Endothelial cell of umbilical vein (primary cell): Measurements from ENCODE around the gene CLEC11A.

Source experiments
- EZH2 ChIP-seq: IDR thresholded peaks from 2 replicates; pipeline ENCODE4 v1.6.1; 2012; ENCODE audit warnings: borderline replicate concordance, low read depth, mild to moderate bottlenecking, moderate library complexity, low read length, inconsistent platforms; ENCODE audit not compliant: severe bottlenecking
- TF ChIP-seq, protein P1 (sequence below), 2 donors: IDR thresholded peaks; 1 replicate in 1 of 2; 2 replicates in 1 of 2; pipeline ENCODE4 v1.5.1; 2011; ENCODE audit warnings: low read length in 2 of 2, mild to moderate bottlenecking in 2 of 2, moderate library complexity in 2 of 2, control low read depth in 1 of 2, inconsistent platforms in 1 of 2, low read depth in 1 of 2; ENCODE audit not compliant: insufficient read depth in 1 of 2; ENCODE audit errors: extremely low read depth in 1 of 2

DNA sequence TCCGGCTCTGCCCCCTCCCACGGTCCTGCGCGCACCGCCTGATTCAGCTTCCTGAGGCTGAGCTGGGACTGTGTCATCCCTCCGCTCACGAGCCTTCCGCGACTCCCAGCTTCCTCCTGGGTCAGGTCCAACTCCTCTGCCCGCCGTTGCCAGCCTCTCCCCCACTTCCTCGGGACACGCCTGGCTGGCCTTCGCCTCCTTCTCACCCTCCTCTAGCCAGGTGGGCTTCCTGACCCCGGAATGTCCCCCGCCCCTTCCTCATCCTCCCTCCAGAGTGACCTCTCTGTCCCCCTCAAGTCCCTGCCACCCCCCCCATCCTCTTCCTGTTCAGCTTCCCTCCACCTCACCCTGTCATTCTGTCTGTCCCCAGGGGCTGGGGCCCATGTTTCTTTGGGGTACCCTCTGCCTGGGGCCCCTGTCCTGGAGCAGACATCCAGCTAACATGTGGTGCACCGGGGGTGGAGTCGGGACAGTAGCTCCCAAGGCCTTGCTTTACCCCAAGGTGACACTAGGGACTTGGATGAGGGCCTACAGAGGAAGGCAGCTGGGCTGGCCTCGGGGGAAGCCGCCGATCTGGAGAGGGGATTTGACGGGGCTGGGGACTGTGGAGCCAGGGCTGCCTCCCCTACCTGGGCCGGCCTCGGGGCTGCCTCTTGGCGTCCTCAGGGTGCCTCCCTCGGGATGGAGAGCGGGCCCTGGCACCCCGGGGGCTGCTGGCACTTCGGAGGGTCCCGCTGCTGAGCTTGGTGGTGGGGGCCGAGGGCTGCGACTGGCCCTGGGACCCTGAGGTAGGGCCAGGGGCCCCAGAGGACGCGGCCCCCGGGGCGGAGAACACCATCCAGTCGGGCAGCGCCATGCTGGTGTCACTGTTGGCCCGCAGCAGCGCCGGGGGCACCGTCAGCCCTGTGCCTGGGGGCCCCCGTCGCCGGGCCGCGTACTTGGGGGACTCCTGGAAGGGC lies 20.0 kb upstream of the CLEC11A start:
- TF ChIP-seq, protein P1, sequence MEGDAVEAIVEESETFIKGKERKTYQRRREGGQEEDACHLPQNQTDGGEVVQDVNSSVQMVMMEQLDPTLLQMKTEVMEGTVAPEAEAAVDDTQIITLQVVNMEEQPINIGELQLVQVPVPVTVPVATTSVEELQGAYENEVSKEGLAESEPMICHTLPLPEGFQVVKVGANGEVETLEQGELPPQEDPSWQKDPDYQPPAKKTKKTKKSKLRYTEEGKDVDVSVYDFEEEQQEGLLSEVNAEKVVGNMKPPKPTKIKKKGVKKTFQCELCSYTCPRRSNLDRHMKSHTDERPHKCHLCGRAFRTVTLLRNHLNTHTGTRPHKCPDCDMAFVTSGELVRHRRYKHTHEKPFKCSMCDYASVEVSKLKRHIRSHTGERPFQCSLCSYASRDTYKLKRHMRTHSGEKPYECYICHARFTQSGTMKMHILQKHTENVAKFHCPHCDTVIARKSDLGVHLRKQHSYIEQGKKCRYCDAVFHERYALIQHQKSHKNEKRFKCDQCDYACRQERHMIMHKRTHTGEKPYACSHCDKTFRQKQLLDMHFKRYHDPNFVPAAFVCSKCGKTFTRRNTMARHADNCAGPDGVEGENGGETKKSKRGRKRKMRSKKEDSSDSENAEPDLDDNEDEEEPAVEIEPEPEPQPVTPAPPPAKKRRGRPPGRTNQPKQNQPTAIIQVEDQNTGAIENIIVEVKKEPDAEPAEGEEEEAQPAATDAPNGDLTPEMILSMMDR (IDR thresholded peaks at IDR 0.05; ENCODE audit: extremely low read depth in 1 of 2, insufficient read depth in 1 of 2, low read depth in 1 of 2, low read length in 2 of 2), result no peak
- TF ChIP-seq EZH2, result no peak
